Karpas-422 (cell line): ENCODE data around the gene DPYD. TPM values are rescaled to one million over a fixed set of nuclear protein-coding genes. Genes with fewer than 3 reads are reported as not detected.

ENCODE experiments used
- DNase-seq: peaks from one replicate; pipeline ENCODE4 v3.0.0-alpha.2; 2015
- H2AFZ ChIP-seq: fragments of 200-600 bp; sonication (generic); 2 replicates; pipeline ENCODE4 v1.6.1; 2014; ENCODE audit warnings: antibody characterized with exemption, low read length, mixed read lengths
- H3K27ac ChIP-seq: fragments of 200-600 bp; sonication (generic); 2 replicates; pipeline ENCODE4 v1.5.1; 2014; ENCODE audit warnings: mild to moderate bottlenecking, low read length, moderate library complexity
- H3K27me3 ChIP-seq: fragments of 200-600 bp; sonication (generic); 2 replicates; pipeline ENCODE4 v1.6.1; 2014; ENCODE audit warnings: low read length, mixed read lengths
- H3K36me3 ChIP-seq: fragments of 200-600 bp; sonication (generic); 2 replicates; pipeline ENCODE4 v1.6.1; 2014; ENCODE audit warnings: low read length, mixed read lengths; ENCODE audit not compliant: insufficient read depth
- H3K4me1 ChIP-seq: fragments of 200-600 bp; sonication (generic); 2 replicates; pipeline ENCODE4 v1.6.1; 2014; ENCODE audit warnings: mild to moderate bottlenecking, low read length, mixed read lengths
- H3K4me2 ChIP-seq: fragments of 200-600 bp; sonication (generic); 2 replicates; pipeline ENCODE4 v1.6.1; 2014; ENCODE audit warnings: low read length, low read depth, mild to moderate bottlenecking; ENCODE audit not compliant: poor library complexity, severe bottlenecking
- H3K4me3 ChIP-seq: fragments of 200-600 bp; sonication (generic); 2 replicates; pipeline ENCODE4 v1.5.1; 2014; ENCODE audit warnings: mild to moderate bottlenecking, antibody characterized with exemption, low read length, mixed read lengths
- H3K79me2 ChIP-seq: fragments of 200-600 bp; sonication (generic); 2 replicates; pipeline ENCODE4 v1.6.1; 2014; ENCODE audit warnings: mild to moderate bottlenecking, low read length, mixed read lengths
- H3K9ac ChIP-seq: fragments of 200-600 bp; sonication (generic); 2 replicates; pipeline ENCODE4 v1.6.0; 2014; ENCODE audit warnings: low read length
- H3K9me2 ChIP-seq: fragments of 200-600 bp; sonication (generic), shearing (Covaris generic); replicated peaks from 2 replicates; pipeline ENCODE4 v1.6.0; 2014; ENCODE audit warnings: mild to moderate bottlenecking, low read length, moderate library complexity; ENCODE audit not compliant: insufficient read depth
- H3K9me3 ChIP-seq: fragments of 300-700, 200-600 bp; sonication (generic); 2 replicates; pipeline ENCODE4 v1.6.1; 2014; ENCODE audit warnings: low read length, mixed read lengths
- H4K20me1 ChIP-seq: fragments of 200-600 bp; sonication (generic); 2 replicates; pipeline ENCODE4 v1.6.1; 2014; ENCODE audit warnings: mild to moderate bottlenecking, antibody characterized with exemption, low read length, low read depth; ENCODE audit not compliant: insufficient read depth
- total RNA-seq: library from RNA; depleted of rRNA; stranded (reverse); fragments of >200 nt; shearing (Covaris generic); gene quantifications from 2 replicates; pipeline ENCODE4 v1.2.3, GENCODE V29; 2014; ENCODE audit warnings: low replicate concordance

The DPYD gene
- total RNA-seq, 1 experiment from 2014 or later = 59.4 TPM

DNA sequence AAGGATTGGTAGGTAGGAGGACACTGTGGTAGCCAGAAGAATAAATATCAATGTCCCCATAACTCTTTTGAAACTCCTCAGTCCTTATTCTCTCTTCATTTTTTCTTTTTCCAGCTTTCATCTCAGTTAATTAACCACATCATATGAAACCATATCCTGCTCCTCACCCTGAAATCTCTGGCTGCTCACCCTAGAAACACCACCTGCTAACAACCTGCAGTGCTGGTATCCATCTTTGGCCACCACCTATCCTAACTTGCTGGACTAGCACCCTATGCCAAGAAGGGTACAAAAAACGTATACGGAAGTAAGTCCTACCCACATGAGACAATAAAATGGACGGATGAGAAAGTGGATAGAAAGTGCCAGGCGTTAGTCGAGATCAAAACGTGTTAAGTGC lies 13.7 kb upstream of the DPYD start:
- no peaks in the 10 kb centered on the region for H4K20me1 ChIP-seq
- no peak overlapping the region; the same call in 1 of the 2 replicates for H2AFZ ChIP-seq
- no peaks in the 10 kb centered on the region for H3K79me2 ChIP-seq
- no peak overlapping the region for H3K4me2 ChIP-seq
- no peaks in the 10 kb centered on the region for H3K36me3 ChIP-seq
- H3K9me3 ChIP-seq = no peaks in the 10 kb centered on the region
- H3K9ac ChIP-seq = no peak overlapping the region
- H3K9me2 ChIP-seq = no peaks in the 10 kb centered on the region
- no peaks in the 10 kb centered on the region for H3K27me3 ChIP-seq
- H3K4me3 ChIP-seq = no peak overlapping the region
- H3K4me1 ChIP-seq = peaks cover 69% of the 10 kb centered on the region
- no peak for DNase-seq
- no peak overlapping the region for H3K27ac ChIP-seq

DNA sequence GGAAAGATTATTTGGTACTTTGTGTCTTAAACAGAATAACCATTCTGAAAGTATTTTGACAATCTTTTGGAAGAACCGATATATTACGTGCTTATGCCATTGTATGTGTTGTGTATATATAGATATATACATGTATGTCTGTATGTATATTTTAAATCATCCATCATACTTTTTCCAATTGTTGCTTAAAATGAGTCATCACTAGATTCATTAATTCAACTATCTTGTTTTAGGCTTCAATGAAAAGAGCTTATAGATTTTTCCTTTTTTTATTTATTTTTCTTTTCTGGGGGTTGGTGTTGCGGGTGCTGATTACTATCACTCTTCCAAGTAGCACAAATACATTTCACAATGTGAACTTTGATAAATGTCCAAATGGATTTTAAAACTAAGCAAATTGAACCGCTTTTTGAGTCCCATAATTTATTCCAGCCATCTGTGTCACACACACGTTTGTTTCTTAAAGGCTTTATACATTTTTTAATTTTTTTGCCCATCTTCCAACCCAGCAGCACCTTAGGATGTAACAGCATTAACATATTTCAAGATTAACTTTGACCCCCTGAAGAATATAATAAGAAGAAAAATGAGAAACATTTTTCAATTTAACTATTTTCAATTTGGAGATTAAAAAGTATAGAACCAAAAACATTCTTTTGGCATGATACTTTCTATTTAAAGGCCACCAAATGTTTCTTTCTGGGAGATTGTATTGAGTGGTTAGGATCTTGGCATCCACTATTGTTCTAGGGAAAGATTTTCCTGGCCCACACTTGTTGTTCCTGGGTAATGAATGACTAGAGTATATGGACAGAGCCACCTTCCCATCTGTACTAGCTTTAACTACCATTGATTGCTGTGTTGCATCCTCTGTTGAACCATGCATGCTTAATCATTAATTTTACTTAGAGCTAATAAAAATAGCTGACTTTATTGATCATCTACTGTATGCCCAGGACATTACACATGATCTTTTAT lies 9.3 kb upstream of the DPYD start:
- Histone ChIP-seq H3K27me3 (no peaks in the 10 kb centered on the region), H3K9me3 (no peaks in the 10 kb centered on the region), H3K27ac (no peak overlapping the region), H4K20me1 (no peaks in the 10 kb centered on the region), H3K36me3 (no peaks in the 10 kb centered on the region), H3K79me2 (no peaks in the 10 kb centered on the region), H3K4me3 (no peak overlapping the region), H2AFZ (no peak overlapping the region), H3K9me2 (no peaks in the 10 kb centered on the region), H3K4me2 (no peak overlapping the region), H3K4me1 (peaks cover 37% of the 10 kb centered on the region), H3K9ac (no peak overlapping the region)
- no peak for DNase-seq

DNA sequence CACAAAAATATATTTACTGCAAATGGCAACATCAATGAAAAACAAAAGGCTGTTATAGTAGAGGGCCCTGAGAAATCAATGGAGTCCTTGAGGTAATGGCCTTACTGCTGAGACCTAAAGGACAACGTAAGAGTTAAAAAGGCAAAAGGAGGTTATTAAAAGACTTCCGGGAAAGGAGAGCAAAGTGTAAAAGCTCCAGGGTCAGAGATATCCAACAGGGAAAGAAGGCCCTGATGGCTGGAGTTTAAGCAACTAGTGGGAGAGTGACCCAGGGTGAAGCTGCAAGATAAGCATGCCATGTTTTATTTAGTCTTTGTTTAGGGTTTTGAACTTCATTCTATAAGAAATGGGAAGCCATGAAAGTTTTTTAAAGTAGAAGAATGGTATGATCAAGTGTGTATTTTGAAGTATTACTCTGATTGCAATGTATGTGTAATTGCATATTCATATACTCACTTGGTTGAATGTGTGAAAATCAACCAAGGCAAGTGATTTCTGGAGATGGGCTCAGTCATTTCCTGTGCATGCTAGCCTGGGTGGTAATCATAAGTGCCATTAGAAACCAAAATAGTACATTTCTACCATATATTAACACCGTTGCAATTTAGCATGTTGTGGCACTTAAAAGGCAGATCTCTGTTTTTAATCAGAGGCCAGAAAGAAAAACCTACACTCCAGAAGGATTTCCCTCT lies 5.3 kb upstream of the DPYD start:
- Histone ChIP-seq H3K27ac (no peak overlapping the region), H3K9ac (no peak overlapping the region), H3K36me3 (no peaks in the 10 kb centered on the region), H4K20me1 (no peaks in the 10 kb centered on the region), H3K9me3 (no peaks in the 10 kb centered on the region), H3K27me3 (no peaks in the 10 kb centered on the region), H3K4me2 (no peak overlapping the region), H3K79me2 (no peaks in the 10 kb centered on the region), H3K4me3 (no peak overlapping the region), H3K9me2 (no peaks in the 10 kb centered on the region), H2AFZ (peak overlapping the region; percentile 9; the same call in 1 of the 2 replicates), H3K4me1 (peaks cover 31% of the 10 kb centered on the region)
- DNase-seq = no peak

DNA sequence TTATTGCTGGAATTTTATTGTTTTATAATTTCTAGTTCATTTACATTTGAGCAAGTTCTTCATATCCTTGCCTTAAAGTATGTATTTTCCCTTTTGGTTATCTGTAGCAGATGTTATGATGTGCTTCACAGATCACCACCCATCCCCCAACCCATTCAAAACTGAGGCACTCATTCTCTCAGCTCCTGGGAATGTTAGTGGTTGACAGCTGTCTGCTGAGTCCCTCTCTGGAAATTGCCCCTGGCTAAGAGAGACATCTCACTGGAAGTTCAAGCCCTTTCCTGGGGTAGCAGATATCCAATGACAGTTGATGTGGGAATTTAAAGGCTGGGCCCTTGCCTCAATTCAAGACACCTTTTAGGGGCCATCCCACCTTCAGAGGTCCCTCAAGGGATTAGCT lies 4.3 kb upstream of the DPYD start:
- no peak overlapping the region for H3K9ac ChIP-seq
- H3K4me2 ChIP-seq = peak overlapping the region; percentile 18
- H4K20me1 ChIP-seq = no peaks in the 10 kb centered on the region
- H3K27ac ChIP-seq = no peak overlapping the region
- DNase-seq = no peak
- peak overlapping the region; percentile 70; the same call in 1 of the 2 replicates for H2AFZ ChIP-seq
- H3K4me1 ChIP-seq = peaks cover 30% of the 10 kb centered on the region
- peaks cover 6% of the 10 kb centered on the region for H3K79me2 ChIP-seq
- no peaks in the 10 kb centered on the region for H3K27me3 ChIP-seq
- H3K9me3 ChIP-seq = no peaks in the 10 kb centered on the region
- H3K36me3 ChIP-seq = no peaks in the 10 kb centered on the region
- H3K9me2 ChIP-seq = no peaks in the 10 kb centered on the region
- no peak overlapping the region for H3K4me3 ChIP-seq

DNA sequence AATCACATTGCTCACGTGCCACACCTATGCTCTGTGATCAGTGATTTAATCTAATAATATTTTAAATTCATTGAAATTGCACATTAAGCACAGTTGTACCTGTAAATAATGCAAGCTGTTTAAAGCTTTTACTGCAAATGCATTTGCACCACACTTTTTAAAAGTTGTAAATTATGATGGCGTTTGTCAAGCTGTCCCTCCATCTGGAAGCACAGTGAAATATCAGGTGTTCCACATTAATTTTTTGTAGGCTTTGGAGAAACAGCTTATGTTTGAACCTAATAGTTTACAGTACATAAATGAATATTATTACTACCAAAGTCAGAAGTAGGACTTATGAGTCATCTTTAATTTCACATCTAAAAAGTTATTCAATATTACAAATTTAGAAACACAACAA lies 3.0 kb upstream of the DPYD start:
- Histone ChIP-seq H3K9me3 (no peaks in the 10 kb centered on the region), H3K9ac (no peak overlapping the region), H3K79me2 (peaks cover 19% of the 10 kb centered on the region), H3K4me1 (peaks cover 43% of the 10 kb centered on the region), H3K27me3 (no peaks in the 10 kb centered on the region), H3K4me2 (no peak overlapping the region), H4K20me1 (no peaks in the 10 kb centered on the region), H3K4me3 (no peak overlapping the region), H3K36me3 (no peaks in the 10 kb centered on the region), H2AFZ (no peak overlapping the region), H3K27ac (no peak overlapping the region), H3K9me2 (no peaks in the 10 kb centered on the region)
- DNase-seq = no peak

DNA sequence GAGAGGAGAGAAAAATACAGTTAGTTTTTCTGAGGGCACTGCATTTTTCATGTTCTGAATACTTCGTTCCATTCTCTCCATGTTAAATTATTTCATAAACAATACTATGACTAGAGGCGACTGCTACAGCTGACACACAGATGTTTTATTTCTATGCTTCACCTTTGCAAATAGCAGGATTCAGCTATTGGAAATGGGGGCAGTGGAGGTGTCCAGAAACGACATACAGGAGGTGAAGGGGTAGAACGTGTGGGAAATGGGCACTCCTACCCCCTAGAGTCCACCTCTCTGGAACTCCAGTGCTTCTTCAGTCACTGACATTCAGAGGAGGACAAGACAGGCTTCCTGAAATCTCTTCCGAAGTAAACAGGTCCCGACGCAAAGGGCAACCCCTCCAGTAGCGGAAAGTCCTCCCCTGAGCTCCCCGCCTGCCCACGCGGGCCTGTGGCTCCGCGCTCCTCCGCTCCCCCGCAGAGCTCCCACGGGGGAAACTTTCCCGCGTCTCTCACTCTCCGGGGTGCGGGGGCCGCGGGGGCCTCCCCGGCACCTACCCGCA lies 480 bp downstream of the DPYD start:
- peaks cover 53% of the 10 kb centered on the region for H3K79me2 ChIP-seq
- peak overlapping the region; percentile 96 for H3K4me3 ChIP-seq
- no peaks in the 10 kb centered on the region for H3K27me3 ChIP-seq
- H3K9me2 ChIP-seq = no peaks in the 10 kb centered on the region
- peak overlapping the region; percentile 94 for H3K27ac ChIP-seq
- peak overlapping the region; percentile 90 for H3K9ac ChIP-seq
- H3K36me3 ChIP-seq = no peaks in the 10 kb centered on the region
- H3K4me2 ChIP-seq = peak overlapping the region; percentile 86
- H3K4me1 ChIP-seq = peaks cover 70% of the 10 kb centered on the region
- no peaks in the 10 kb centered on the region for H4K20me1 ChIP-seq
- H3K9me3 ChIP-seq = no peaks in the 10 kb centered on the region
- H2AFZ ChIP-seq = peak overlapping the region; percentile 49
- peak; percentile 62 for DNase-seq

DNA sequence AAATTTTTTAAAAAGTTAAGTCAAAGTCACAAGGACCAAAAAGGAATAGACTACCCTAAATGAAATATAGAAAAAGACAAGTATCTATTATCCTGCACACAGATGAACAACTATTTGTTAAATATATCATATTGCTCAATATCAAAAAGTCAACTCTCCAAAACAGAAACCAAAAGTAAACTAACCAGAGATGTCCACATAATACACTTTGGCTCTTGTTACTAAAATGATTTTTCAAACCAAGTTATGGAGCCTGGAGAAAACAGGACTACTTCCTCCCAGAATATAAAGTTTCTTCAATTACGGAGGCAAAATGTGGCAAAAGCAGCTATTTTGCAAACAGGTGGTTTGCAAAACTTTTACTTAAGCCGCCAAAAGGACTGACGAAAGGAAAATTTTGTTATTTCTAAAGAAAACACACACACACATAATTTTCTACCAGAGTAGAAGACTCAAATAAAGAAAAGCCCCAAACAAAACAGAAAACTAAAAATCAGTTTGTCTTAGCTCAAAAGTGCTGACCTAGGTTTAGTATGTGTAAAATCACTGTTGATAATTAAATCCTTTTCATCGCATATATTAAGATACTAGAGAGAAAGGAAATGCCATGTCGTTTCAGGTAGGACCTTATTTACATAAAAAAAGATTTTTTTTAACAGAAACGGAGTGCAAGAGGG lies 1.1 kb downstream of the DPYD start:
- H3K79me2 ChIP-seq = peaks cover 59% of the 10 kb centered on the region

More for the DNA sequence above, 1.1 kb downstream of the DPYD start:
- Histone ChIP-seq H3K4me2 (peak overlapping the region; percentile 86), H3K4me1 (peaks cover 70% of the 10 kb centered on the region), H3K4me3 (peak overlapping the region; percentile 96), H3K9ac (peak overlapping the region; percentile 90), H3K27ac (peak overlapping the region; percentile 94), H3K27me3 (no peaks in the 10 kb centered on the region), H3K9me2 (no peaks in the 10 kb centered on the region), H3K36me3 (peaks cover 4% of the 10 kb centered on the region; the same call in 1 of the 2 replicates), H2AFZ (no peak overlapping the region), H4K20me1 (no peaks in the 10 kb centered on the region), H3K9me3 (no peaks in the 10 kb centered on the region)
- peak; percentile 59 for DNase-seq
